Ovary (tissue), 9 donors: ENCODE data around the gene ZBTB7B. TPM values are rescaled to one million over a fixed set of nuclear protein-coding genes. Genes with fewer than 3 reads are reported as not detected.

Experiments
- DNase-seq, 5 donors: peaks; one replicate each; pipeline ENCODE4 v3.0.0-alpha.2; 2019 to 2020
- H3K27ac ChIP-seq, 2 donors: fragments of 200-600 bp; one replicate each; pipeline versions ENCODE4 v1.5.1 to v1.8.0; 2019 to 2022
- H3K27me3 ChIP-seq: fragments of 200-600 bp; one replicate; pipeline ENCODE4 v1.8.0; 2022
- H3K36me3 ChIP-seq: fragments of 200-600 bp; sonication (generic); one replicate; pipeline ENCODE4 v1.5.1; 2019
- H3K4me1 ChIP-seq: one replicate; pipeline ENCODE4 v1.8.1; 2013; ENCODE audit warnings: mild to moderate bottlenecking, moderate library complexity; ENCODE audit not compliant: insufficient read depth
- H3K4me3 ChIP-seq: fragments of 200-600 bp; sonication (generic); one replicate; pipeline ENCODE4 v1.5.1; 2017
- H3K9me3 ChIP-seq, 2 donors: fragments of 200-600 bp in 1 of 2; sonication (generic) in 1 of 2; one replicate each; pipeline versions ENCODE4 v1.5.1 to v1.8.1; 2013 to 2019; ENCODE audit warnings: mild to moderate bottlenecking in 1 of 2, moderate library complexity in 1 of 2
- CTCF ChIP-seq, 3 donors: fragments of 450-650 bp in 2 of 3; fragments of 200-600 bp in 1 of 3; IDR thresholded peaks; one replicate each; pipeline versions ENCODE4 v1.5.1 to v1.8.0; 2016 to 2022; ENCODE audit warnings: antibody characterized with exemption in 3 of 3, mild to moderate bottlenecking in 1 of 3
- EP300 ChIP-seq: sonication (generic); formaldehyde crosslinking; IDR thresholded peaks from one replicate; pipeline ENCODE4 v1.6.1; 2017; ENCODE audit warnings: antibody characterized with exemption
- POLR2A ChIP-seq: fragments of 450-650 bp; IDR thresholded peaks from one replicate; pipeline ENCODE4 v1.6.1; 2017; ENCODE audit warnings: antibody characterized with exemption, mild to moderate bottlenecking, moderate library complexity
- WGBS, 3 donors: extraction: QIAGEN DNeasy Blood & Tissue Kit in 1 of 3; methylation state at CpG; one replicate each; pipeline versions ENCODE4 v1.1.5 to v1.1.7; 2013 to 2017; 5-methylcytosine and 5-hydroxymethylcytosine counted together
- intact Hi-C, 4 donors: fragments of 100-400 bp; cut with DNase I; formaldehyde crosslinking; loops; one replicate each; pipeline versions ENCODE4 v1.11.0 to v1.15.1; 2022 to 2023
- polyA plus RNA-seq, 2 donors: library from polyadenylated mRNA; stranded (reverse); fragments of 200-250 nt in 1 of 2; fragments of 350-450 nt in 1 of 2; fragmentation: Illumina TruSeq in 1 of 2; extraction: RNeasy Lipid Tissue Mini Kit (QIAGEN cat#74804) in 1 of 2; gene quantifications; one replicate each; pipeline ENCODE4 v1.2.3, GENCODE V29; 2013 to 2014
- total RNA-seq, 7 donors: library from RNA; depleted of rRNA in 2 of 7; stranded (reverse); fragments of >200 nt in 2 of 7; fragmentation: NEBNext Ultra II Directional in 3 of 7; extraction: Animal tissue kit (Norgen Biotek cat#: 25700) in 3 of 7; gene quantifications; one replicate each; pipeline versions ENCODE4 v1.1.0 to v1.2.4, GENCODE V29; 2016 to 2023
- donor health status: DM: no; HTN: no; CAD: no; lungs with moderate emphysema.
- donor health status: DM: no; HTN: no; CAD: no.
- donor health status: Bipolar disorder and iron deficiency.
- donor health status: DM: yes; HTN: yes; CAD: no.
- donor health status: DM: no; HTN: no; CAD: no.
- donor health status: DM: yes; HTN: yes; CAD: no.

The ZBTB7B gene
- total and polyA plus RNA-seq, 9 donors = 3.6 to 45.5 (median 28.9) TPM

- Histone ChIP-seq H3K27ac (no peak overlapping the region), H3K4me1 (peaks cover 7% of the 10 kb centered on the region), H3K27me3 (no peaks in the 10 kb centered on the region), H3K9me3 (no peaks in the 10 kb centered on the region), H3K36me3 (no peaks in the 10 kb centered on the region), H3K4me3 (no peak overlapping the region)
- intact Hi-C loops = no loop called here
- no peak for TF ChIP-seq EP300
- TF ChIP-seq POLR2A = no peak
- no peak for TF ChIP-seq CTCF (IDR thresholded peaks at IDR 0.05)
- 81 to 82% (median 81%) methylated on average over 7 of the region's 7 CpGs for WGBS, 3 donors
- DNase-seq = no peak
Observed at GRCh38 chr1:154966111-154966510, 36.5 kb upstream of the ZBTB7B start.

GRCh38 chr1:154967331-154967950, 35.2 kb upstream of the ZBTB7B start:
- intact Hi-C loops = no loop called here
- Histone ChIP-seq H3K9me3 (no peaks in the 10 kb centered on the region), H3K27ac (no peak overlapping the region), H3K27me3 (no peaks in the 10 kb centered on the region), H3K4me3 (no peak overlapping the region), H3K36me3 (no peaks in the 10 kb centered on the region), H3K4me1 (peaks cover 11% of the 10 kb centered on the region)
- DNase-seq = no peak
- 77 to 90% (median 88%) methylated on average over 5 of the region's 5 CpGs for WGBS, 3 donors
- TF ChIP-seq EP300 (no peak), CTCF (IDR thresholded peaks at IDR 0.05) (no peak), POLR2A (no peak)

- DNase-seq = no peak
- TF ChIP-seq EP300 = no peak
- TF ChIP-seq POLR2A = no peak
- TF ChIP-seq CTCF (IDR thresholded peaks at IDR 0.05) = no peak
- Histone ChIP-seq H3K4me1 (peaks cover 12% of the 10 kb centered on the region), H3K27me3 (no peaks in the 10 kb centered on the region), H3K9me3 (no peaks in the 10 kb centered on the region), H3K36me3 (no peaks in the 10 kb centered on the region), H3K27ac (peak overlapping the region in 1 of 2 donors; percentile 49), H3K4me3 (no peak overlapping the region)
- WGBS, 3 donors = 68 to 87% (median 80%) methylated on average over 3 of the region's 3 CpGs
- intact Hi-C loops = no loop called here
Observed at GRCh38 chr1:154968731-154969130, 33.9 kb upstream of the ZBTB7B start.

GRCh38 chr1:154969246-154969645, 33.4 kb upstream of the ZBTB7B start:
- Histone ChIP-seq H3K4me1 (peaks cover 12% of the 10 kb centered on the region), H3K9me3 (no peaks in the 10 kb centered on the region), H3K27ac (peak overlapping the region; percentile 49 to 98), H3K4me3 (peak overlapping the region; percentile 52), H3K27me3 (no peaks in the 10 kb centered on the region), H3K36me3 (no peaks in the 10 kb centered on the region)
- intact Hi-C loops = no loop called here
- DNase-seq = no peak
- 21 to 33% (median 23%) methylated on average over 5 of the region's 5 CpGs for WGBS, 3 donors
- no peak for TF ChIP-seq CTCF (IDR thresholded peaks at IDR 0.05)
- TF ChIP-seq POLR2A = no peak
- no peak for TF ChIP-seq EP300
